ENCODE data around the gene MROH2B. TPM values are rescaled to one million over a fixed set of nuclear protein-coding genes. Genes with fewer than 3 reads are reported as not detected.
"Not testable (repeated sequence)": the region's sequence is repeated elsewhere in the genome, so short reads cannot be mapped to it uniquely, and the experiment has no call there.

The MROH2B gene
- polyA plus RNA-seq, 1 donor: 0.05 TPM

GRCh38 chr5:41022600-41022999 is 48.5 kb downstream of the MROH2B start:
- not testable (repeated sequence) for DNase-seq

- no peak for DNase-seq
These were observed 58.8 kb downstream of the MROH2B start for GRCh38 chr5:41012318-41012717.

GRCh38 chr5:41010572-41010971 is 60.6 kb downstream of the MROH2B start:
- DNase-seq: no peak

- DNase-seq: no peak
These were observed 61.9 kb downstream of the MROH2B start for GRCh38 chr5:41009232-41009631.

GRCh38 chr5:41004931-41005330 is 66.2 kb downstream of the MROH2B start:
- DNase-seq: no peak

GRCh38 chr5:41003670-41004376 is 67.3 kb downstream of the MROH2B start:
- no peak for DNase-seq

GRCh38 chr5:40999966-41000365 is 71.2 kb downstream of the MROH2B start:
- DNase-seq: no peak

- DNase-seq: no peak
These were observed 72.0 kb downstream of the MROH2B start for GRCh38 chr5:40999142-40999541.

- no peak for DNase-seq
These were observed 75.1 kb downstream of the MROH2B start for GRCh38 chr5:40995801-40996586.

- DNase-seq: no peak
These were observed 79.1 kb downstream of the MROH2B start for GRCh38 chr5:40991981-40992559.

- peak; percentile 40 for DNase-seq
These were observed 79.8 kb downstream of the MROH2B start for GRCh38 chr5:40991168-40991980.

- no peak for DNase-seq
These were observed 82.2 kb downstream of the MROH2B start for GRCh38 chr5:40988746-40989510.

- DNase-seq: no peak
These were observed 83.8 kb downstream of the MROH2B start for GRCh38 chr5:40987349-40987748.

- DNase-seq: no peak
These were observed 84.5 kb downstream of the MROH2B start for GRCh38 chr5:40986666-40987065.

- DNase-seq: no peak
These were observed 85.6 kb downstream of the MROH2B start for GRCh38 chr5:40985501-40985900.

GRCh38 chr5:40984884-40985283 is 86.3 kb downstream of the MROH2B start:
- no peak for DNase-seq

GRCh38 chr5:40983781-40984180 is 87.4 kb downstream of the MROH2B start:
- DNase-seq: no peak

GRCh38 chr5:40981420-40981819 is 89.7 kb downstream of the MROH2B start:
- no peak for DNase-seq

- DNase-seq: no peak
These were observed 94.3 kb downstream of the MROH2B start for GRCh38 chr5:40976836-40977235.

- DNase-seq: no peak
These were observed 95.1 kb downstream of the MROH2B start for GRCh38 chr5:40976041-40976440.

- no peak for DNase-seq
These were observed 97.7 kb downstream of the MROH2B start for GRCh38 chr5:40973364-40974004.
